ENCODE measurements around the gene LRSAM1. TPM values are rescaled to one million over a fixed set of nuclear protein-coding genes. Genes with fewer than 3 reads are reported as not detected.

The LRSAM1 gene
- total RNA-seq, 4 donors from 2014 or later: 15.5 to 26.5 (median 20.2) TPM

GRCh38 chr9:127529671-127530070 is 78.4 kb downstream of the LRSAM1 start:
- ATAC-seq: no peak
- Histone ChIP-seq H3K27me3 (no peaks in the 10 kb centered on the region), H3K9me3 (peaks cover 0 to 7% (median 0%) of the 10 kb centered on the region in 3 donors), H3K4me1 (peaks cover 0 to 52% (median 0%) of the 10 kb centered on the region in 3 donors), H3K27ac (peak overlapping the region in 2 of 4 donors; percentile 23 to 35), H3K4me3 (no peak overlapping the region), H3K36me3 (peaks cover 0 to 64% of the 10 kb centered on the region in 2 donors)
- WGBS, 2 donors (ENCODE audit: low coverage in 1 of 2): 76 to 91% methylated on average over 4 of the region's 4 CpGs
- TF ChIP-seq POLR2AphosphoS5 (IDR thresholded peaks at IDR 0.05) (no peak), CTCF (IDR thresholded peaks at IDR 0.05) (no peak), EP300 (IDR thresholded peaks at IDR 0.05) (no peak), POLR2A (IDR thresholded peaks at IDR 0.05) (no peak)

GRCh38 chr9:127530206-127530941 is 79.1 kb downstream of the LRSAM1 start:
- Histone ChIP-seq H3K4me3 (no peak overlapping the region), H3K9me3 (peaks cover 0 to 6% (median 0%) of the 10 kb centered on the region in 3 donors), H3K36me3 (peaks cover 0 to 58% of the 10 kb centered on the region in 2 donors), H3K4me1 (peaks cover 0 to 59% (median 6%) of the 10 kb centered on the region in 3 donors), H3K27ac (peak overlapping the region in 2 of 4 donors; percentile 4 to 35), H3K27me3 (no peaks in the 10 kb centered on the region)
- 100% methylated on average over 1 of the region's 14 CpGs; no CpG with 5 or more reads in 1 of the 2 donors for WGBS, 2 donors (ENCODE audit: low coverage in 1 of 2)
- TF ChIP-seq CTCF (IDR thresholded peaks at IDR 0.05) (no peak), POLR2AphosphoS5 (IDR thresholded peaks at IDR 0.05) (no peak), POLR2A (IDR thresholded peaks at IDR 0.05) (no peak), EP300 (IDR thresholded peaks at IDR 0.05) (no peak)
- ATAC-seq: no peak

- Histone ChIP-seq H3K27me3 (no peaks in the 10 kb centered on the region), H3K4me3 (no peak overlapping the region), H3K36me3 (peaks cover 0 to 55% of the 10 kb centered on the region in 2 donors), H3K4me1 (peaks cover 0 to 69% (median 17%) of the 10 kb centered on the region in 3 donors), H3K27ac (no peak overlapping the region), H3K9me3 (no peaks in the 10 kb centered on the region)
- TF ChIP-seq POLR2AphosphoS5 (IDR thresholded peaks at IDR 0.05): no peak
- no peak for TF ChIP-seq POLR2A (IDR thresholded peaks at IDR 0.05)
- TF ChIP-seq CTCF (IDR thresholded peaks at IDR 0.05): no peak
- no peak for TF ChIP-seq EP300 (IDR thresholded peaks at IDR 0.05)
- WGBS, 2 donors (ENCODE audit: low coverage in 1 of 2): 88 to 100% methylated on average over 1 to 11 of the region's 13 CpGs
- ATAC-seq: no peak
Measured at GRCh38 chr9:127531676-127532075, 80.4 kb downstream of the LRSAM1 start.

- no peak for ATAC-seq
- no peaks in the 10 kb centered on the region for H3K9me3 ChIP-seq
- peaks cover 0 to 72% (median 21%) of the 10 kb centered on the region in 3 donors for H3K4me1 ChIP-seq
- peak overlapping the region in 3 of 4 donors; percentile 41 to 62 (median 61) for H3K27ac ChIP-seq
- H3K27me3 ChIP-seq: no peaks in the 10 kb centered on the region
- no peak for TF ChIP-seq CTCF (IDR thresholded peaks at IDR 0.05)
- TF ChIP-seq POLR2A (IDR thresholded peaks at IDR 0.05): no peak
- TF ChIP-seq EP300 (IDR thresholded peaks at IDR 0.05): no peak
- no peak for TF ChIP-seq POLR2AphosphoS5 (IDR thresholded peaks at IDR 0.05)
- no peak overlapping the region for H3K4me3 ChIP-seq
- peaks cover 0 to 34% of the 10 kb centered on the region in 2 donors for H3K36me3 ChIP-seq
- 58% methylated on average over 2 of the region's 4 CpGs; no CpG with 5 or more reads in 1 of the 2 donors for WGBS, 2 donors (ENCODE audit: low coverage in 1 of 2)
Measured at GRCh38 chr9:127534250-127534906, 83.1 kb downstream of the LRSAM1 start.

Data from gastroesophageal sphincter (tissue), 4 donors.